ENCODE measurements around the gene KCNQ5.
"Not testable (repeated sequence)": the region's sequence is repeated elsewhere in the genome, so short reads cannot be mapped to it uniquely, and the experiment has no call there.

Gene KCNQ5

GRCh38 chr6:73145690-73146089 lies 523.8 kb downstream of the KCNQ5 start:
- no peak for DNase-seq

DNA sequence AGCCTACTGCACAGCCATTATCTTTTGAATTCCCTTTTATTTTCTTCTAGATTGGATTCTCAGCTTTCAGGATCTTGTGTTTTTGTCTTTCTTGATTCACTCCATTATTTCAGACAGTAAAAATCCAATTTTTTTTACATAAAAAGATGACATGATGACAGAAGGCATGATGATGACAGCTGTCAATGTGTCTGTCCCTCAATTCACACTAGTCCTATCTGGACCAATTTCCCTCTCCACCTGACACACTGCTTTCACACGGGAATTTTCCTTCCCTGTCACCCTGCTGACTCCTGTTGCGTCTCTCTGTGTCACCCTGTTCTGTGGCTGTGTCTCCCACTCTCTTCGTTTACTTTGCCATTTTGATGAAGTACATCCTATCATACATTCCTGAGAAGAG lies 529.9 kb downstream of the KCNQ5 start:
- DNase-seq, result no peak

DNA sequence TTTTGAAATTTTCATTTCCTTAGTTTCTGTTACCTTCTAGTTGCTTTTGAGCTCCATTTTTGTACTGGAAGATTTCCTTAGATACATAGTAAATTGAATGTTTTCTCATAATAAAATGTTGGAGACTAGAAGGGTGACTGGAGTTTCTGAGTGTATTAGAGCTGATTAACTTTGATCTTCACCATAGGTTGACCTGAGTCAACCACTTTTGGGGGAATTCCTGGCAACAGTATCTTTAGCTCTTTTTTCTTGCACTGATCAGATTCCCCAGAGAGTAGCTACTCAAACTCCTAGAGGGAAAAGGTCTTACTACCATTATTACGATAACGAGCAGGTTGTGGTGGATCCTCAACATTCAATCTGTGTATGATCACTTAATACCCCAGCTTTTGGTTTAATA lies 530.7 kb downstream of the KCNQ5 start:
- DNase-seq, result no peak

GRCh38 chr6:73152966-73153757 lies 531.3 kb downstream of the KCNQ5 start:
- no peak for DNase-seq

DNA sequence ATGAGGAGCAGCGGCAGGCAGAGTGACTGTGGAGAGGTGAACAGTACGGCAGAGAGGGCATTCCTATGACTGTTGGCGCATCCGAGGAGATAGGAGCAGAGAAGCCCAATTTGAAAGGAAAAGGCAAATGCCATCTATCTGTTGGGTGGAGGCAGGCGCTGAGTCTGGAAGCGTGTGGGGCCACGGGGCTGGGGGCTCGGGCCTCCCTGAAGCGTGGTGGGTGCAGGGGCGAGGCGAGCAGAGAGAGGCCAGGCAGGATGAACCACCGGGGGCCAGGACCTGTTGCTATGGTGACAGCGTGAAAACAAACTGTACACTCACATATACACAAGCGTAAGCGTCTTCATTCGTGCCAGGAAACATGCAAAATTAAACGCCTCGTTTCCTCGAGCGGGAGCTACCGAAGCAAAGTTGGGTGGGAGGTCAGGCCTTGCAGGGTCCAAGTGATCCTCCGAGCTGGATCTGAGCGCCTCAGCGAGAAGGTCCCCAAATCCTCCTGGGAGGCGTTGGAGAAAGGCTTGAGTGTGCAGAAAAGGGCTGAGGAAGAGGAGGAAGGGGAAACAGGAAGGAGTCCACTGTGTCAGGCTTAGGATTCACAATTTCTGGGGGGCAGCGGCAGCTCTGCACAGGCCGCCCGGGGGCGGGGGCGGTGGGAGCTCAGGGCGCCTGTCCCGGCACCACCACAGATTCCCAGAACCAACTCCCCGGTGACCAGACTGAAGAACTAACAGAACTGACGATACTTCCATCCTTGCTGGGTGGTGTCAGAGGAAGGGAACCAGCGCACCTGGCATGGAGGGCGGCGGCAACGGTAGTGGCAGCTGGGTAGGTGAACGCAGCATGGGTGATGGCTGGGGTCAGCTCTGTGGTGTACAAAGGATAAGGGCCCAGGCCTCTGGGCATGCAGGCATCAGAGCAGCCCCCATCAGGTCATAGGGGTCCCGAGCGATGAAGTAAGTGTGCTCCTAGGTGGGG lies 535.2 kb downstream of the KCNQ5 start:
- no peak for DNase-seq

- DNase-seq, result no peak
Observed at GRCh38 chr6:73157870-73158269, 536.0 kb downstream of the KCNQ5 start.

DNA sequence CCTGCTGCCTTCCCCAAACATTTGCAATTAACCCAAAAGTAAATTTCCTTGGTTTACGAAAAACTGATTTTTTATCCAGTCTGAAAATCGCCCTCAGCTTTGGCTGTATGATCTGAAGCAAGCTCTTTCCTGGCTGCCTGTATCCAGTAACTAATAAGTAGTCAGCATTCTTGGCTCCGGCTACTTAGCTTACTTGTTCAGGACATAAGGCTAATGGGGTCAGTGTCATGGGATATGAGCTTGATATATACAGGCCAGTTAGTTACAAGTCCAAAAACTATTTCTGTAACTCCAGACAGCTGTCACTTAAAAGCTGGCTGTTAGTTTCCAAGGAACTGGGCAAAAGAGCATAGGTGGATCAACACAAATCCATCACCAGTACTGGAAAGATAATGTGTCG lies 547.2 kb downstream of the KCNQ5 start:
- DNase-seq, result no peak

DNA sequence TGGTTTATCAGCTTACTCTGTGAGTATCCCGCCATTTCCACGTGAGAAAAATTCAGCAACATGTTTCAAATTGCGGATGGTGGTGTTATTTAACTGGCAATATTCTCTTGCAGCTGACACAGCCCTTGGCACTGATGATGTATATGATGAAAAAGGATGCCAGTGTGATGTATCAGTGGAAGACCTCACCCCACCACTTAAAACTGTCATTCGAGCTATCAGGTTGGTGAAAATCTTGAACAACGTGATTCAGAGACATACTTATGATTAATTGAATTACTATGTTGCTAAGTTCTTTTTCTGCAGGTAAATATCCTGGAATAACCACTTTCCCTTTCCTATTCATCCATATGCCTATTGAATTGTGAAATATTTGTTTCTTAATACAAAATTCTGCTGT lies 547.8 kb downstream of the KCNQ5 start:
- no peak for DNase-seq

DNA sequence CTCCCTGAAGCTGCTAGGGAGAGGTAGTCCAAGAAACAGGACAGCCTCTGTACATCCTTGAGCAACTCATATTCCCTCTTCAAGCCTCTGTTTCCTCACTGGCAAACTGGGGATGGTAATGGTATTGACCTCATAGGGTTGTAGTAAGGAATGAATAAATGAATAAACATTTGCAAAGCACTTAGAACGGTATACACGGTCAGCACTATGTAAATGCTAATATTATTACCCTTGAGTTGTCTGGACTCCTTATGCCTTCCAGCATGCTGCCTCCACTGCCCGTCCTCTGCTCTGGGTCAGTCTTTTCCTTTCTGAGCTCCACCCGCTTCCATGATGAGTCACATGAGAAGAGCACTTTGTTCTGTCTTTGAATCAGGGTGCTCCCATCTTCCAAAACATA lies 552.8 kb downstream of the KCNQ5 start:
- DNase-seq, result no peak

GRCh38 chr6:73176057-73176456 lies 554.2 kb downstream of the KCNQ5 start:
- DNase-seq, result no peak

- DNase-seq, result no peak
Observed at GRCh38 chr6:73177221-73177944, 555.5 kb downstream of the KCNQ5 start.

DNA sequence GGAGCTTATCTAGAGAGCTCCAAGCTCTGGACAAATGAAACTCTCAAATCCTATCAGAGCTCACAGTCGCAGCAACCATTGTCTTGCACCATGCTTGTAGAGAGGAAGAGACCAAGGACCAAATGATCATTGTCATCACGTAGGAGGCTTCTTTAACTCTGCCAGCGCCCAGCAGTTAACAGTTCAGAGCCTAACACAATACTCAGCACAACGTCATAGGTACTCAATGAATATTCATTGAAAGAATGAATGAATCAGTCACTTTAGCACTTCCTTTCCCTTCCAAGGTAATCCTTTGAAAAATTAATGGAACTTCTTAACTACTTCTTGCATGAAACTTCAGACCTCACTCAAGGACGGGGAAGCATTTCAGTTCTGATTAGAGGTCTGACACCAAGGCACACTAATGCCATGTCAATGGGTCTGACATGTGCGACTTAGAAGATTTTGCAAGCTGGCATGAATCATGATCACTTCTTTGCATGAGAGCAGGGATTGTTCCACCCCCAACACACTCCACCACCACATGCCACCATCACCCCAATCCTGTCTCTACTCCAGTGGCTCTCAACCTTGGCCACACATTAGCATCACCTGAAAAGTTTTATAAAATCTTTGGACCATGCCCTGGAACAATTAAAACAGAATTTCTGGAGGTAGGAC lies 558.3 kb downstream of the KCNQ5 start:
- no peak for DNase-seq

DNA sequence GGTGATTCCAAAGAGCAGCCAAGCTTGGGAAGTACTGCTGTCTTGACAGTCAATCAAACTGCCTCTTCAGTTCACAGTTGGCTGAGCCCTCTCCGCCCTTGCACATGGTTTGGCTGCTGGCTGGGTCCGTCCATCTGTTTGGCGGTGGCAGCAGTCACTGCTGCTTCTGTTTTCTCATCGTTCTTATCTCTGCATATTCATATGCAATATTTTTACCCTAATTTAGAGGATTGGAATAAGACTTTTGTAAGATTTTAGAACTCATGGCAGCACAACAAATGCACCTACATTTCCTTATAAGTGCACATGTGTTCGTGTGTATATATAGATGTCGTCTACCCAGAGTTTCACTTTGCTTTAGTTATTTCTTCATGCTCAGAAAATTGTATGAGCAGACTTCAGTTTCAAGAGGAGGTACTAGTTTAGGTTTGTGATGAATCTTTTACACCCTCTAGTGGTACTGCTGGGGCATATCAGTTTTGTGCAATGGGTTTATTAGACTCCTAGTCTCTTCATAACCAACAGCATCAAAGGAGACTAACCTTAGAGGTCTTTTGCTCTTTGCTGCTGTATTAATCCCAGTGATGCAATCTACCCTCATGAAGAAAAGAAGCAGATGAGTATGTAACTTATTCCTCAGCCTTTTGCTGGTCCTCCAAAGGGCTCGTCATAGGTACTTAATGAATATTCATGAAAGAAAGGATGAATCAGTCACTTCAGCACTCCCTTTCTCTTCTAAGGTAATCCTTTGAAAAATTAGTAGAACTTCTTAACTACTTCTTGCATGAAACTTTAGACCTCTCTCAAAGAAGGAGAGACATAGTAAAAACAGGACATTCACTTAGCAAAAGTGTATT lies 559.1 kb downstream of the KCNQ5 start:
- DNase-seq, result peak; percentile 9 to 31

- no peak for DNase-seq
Observed at GRCh38 chr6:73182021-73182607, 560.2 kb downstream of the KCNQ5 start.

DNA sequence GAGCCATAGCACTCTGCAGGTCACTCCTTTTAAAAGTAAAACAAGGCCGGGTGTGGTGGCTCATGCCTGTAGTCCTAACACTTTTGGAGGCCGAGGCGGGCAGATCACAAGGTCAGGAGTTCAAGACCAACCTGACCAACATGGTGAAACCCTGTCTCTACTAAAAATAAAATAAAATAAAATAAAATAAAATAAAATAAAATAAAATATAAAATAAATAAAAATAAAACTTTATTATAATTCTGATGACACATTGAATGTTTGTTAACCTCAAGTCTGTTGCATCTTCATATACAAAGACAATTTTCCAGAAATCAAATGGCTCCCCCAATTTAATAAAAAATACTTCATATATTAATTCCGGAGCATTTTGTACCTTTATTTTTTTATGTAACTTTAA lies 571.4 kb downstream of the KCNQ5 start:
- DNase-seq, result not testable (repeated sequence)

- no peak for DNase-seq
Observed at GRCh38 chr6:73194744-73195143, 572.9 kb downstream of the KCNQ5 start.

GRCh38 chr6:73200247-73200646 lies 578.4 kb downstream of the KCNQ5 start:
- DNase-seq, result no peak

DNA sequence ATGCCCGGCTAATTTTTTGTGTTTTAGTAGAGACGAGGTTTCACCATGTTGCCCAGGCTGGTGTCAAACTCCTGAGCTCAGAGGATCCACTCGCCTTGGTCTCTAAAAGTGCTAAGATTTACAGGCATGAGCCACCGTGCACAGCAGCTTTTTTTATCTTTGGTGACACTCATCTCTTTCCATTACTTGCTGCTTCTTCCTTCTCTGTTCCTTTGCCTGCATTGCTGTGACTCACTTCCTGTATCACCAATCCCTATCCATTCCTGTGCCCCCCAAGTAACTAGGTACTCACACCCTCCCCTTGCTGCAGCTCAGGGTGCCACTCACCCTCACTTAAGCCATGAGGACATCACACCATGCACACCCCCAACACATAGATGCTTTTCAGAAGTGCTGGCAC lies 578.9 kb downstream of the KCNQ5 start:
- DNase-seq, result no peak

DNA sequence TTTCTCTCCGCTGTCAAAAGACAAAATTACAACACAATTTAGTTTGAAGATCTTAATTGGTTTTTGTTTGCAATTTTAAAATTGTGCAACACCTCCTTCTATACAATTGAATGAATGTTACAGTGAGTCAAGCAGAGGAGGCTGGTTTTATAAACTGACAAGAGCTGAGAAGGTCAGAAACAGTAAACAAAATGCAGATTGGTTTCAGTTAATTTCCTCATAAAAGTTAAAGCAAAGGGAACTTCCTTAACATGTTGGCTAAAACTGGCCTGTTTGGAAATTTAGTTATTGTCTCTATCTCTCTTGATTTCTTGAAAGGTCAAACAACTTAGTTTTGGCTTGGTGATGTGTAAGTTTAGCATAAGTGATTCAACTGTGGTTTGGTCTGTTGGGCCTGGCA lies 581.2 kb downstream of the KCNQ5 start:
- no peak for DNase-seq

DNA sequence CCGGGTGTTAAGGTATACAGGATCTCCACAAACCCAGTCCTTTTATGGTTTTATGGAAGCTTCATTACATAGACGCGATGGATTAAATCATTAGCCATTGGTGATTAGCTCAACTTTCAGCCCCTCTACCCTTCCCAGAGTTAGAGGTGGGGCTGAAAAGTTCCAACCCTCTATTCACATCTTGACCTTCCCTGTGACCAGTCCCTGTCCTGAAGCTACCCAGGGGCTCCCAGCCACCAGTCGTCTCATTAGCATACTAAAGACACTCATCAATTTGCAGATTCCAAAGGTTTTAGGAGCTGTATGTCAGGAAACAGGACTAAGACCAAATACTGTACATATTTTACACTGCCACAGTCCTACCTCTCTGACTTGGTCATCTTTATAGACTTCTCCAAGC lies 582.4 kb downstream of the KCNQ5 start:
- DNase-seq, result no peak

GRCh38 chr6:73207221-73207837 lies 585.5 kb downstream of the KCNQ5 start:
- DNase-seq, result no peak
